NCI-H187 treated with DMSO at 0.1 percent for 48 hours (cell line): ENCODE measurements around the gene TSPAN5.

Source experiments
- DNase-seq: peaks from one replicate; lab custom pipeline; 2025; lab: John Stamatoyannopoulos, UW

Gene TSPAN5

DNA sequence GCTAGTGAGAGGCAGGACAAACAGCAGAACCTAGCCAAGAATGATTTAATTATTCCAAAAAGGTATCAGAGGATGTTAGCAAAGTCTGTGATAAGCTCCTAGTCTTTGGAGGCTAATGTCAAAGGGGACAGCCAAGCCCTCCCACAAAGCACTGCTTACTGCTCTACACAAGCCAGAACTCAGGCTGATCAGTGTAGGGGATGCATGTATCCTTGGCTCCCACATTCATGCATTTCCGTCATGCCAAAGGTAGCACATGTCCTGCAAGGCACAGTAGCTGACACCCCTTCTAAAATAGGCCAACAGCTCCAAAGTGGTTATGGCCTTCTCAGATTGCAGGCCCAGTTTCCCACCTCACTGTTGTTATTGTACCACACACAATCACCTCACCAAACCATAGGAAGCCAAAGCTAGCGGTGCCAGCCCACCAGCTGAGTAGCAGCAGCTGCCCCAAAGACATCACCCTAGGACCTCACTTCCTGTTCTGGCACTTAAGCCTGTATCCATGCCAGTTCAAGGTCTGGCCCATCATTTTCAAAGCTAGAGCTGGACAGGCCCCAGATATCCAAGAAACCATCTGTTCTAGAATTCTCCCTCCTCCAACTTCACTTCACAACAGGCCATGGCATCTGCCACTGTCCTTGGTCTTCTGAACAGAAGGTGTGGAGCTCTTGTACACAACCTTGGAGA is 40.9 kb downstream of the TSPAN5 start:
- no peak for DNase-seq

DNA sequence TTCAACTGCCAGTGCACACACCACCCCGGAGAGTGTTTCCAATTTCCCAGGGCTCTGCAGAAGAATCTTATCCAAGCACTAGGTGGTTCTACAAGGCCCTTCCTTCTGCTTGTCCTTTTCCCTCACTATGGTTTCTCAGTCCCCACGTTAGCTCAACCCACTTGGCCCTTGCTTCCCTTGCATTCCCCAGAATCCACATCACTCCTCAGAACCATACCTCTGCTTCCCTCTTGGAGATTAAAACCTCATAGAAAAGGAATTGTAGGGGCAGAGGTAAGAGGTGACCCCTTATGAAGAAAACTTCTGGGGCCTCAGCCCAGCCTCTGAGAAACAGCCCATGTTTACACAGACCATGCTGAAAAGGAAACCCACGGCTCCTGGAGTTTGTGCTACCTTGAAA is 42.4 kb downstream of the TSPAN5 start:
- no peak for DNase-seq

DNA sequence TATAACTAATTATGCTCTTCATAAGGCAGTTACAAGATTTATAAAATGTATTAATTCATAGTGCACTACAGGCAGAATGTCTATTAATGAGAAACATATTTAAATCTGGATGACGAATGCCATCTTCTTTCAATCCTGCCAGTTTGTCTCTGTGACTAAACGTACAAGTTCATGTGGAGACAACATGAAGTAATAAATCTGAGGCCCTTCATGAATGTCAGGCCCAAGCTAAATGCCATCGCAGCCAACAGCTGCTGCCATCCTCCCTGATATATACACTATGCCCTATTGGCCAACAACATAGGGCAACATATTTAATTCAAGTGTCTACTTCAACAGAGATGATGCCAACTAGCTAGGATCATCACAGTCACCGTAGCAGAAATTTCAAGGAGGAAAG is 43.7 kb downstream of the TSPAN5 start:
- DNase-seq = no peak

DNA sequence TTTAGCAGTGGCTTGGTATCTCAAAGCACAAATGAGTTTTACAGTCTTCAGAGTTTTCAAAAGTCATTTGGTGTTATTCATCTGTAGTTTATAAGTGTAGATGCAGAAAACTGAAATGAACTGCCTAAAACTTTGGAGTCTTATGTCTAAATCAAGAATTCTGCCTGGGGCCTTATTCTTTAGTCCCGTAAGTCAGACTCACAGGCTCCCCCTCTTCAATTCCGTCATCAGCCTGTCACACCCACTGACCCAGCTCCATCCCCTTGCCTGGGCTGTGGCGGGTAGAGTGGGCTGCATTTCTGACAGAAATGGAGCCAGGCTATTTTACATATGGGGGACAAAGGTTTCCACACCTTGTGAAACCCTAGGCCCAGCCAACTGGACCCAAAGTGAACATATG is 44.3 kb downstream of the TSPAN5 start:
- no peak for DNase-seq

DNA sequence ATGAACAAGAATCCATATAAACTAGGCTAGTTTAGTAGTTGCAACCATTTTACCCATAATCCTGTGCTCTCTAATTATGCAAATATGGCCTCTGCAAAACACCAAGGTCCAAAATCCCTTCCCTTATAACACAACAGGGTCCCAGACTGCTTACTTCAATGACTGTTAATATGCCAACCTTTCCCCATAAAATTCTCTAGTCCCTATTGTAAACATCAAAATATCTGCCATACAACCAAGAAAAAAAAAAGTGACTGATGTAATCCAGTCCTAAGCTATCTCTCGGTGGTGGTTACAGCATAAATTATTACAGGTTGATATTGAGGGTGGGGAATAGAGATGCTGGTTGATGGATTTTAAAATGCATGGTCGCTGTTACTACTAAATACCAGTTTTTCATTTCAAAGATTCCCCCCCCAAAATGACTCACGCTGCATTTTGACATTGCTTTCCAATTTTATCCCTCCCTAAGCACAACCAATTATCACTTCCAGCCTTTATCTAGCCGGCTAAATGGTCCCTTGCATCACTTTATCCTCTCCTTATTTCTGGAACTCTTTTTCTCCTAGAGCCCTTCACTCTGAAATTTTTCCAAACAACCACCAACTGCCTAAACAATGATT is 44.8 kb downstream of the TSPAN5 start:
- DNase-seq = no peak

DNA sequence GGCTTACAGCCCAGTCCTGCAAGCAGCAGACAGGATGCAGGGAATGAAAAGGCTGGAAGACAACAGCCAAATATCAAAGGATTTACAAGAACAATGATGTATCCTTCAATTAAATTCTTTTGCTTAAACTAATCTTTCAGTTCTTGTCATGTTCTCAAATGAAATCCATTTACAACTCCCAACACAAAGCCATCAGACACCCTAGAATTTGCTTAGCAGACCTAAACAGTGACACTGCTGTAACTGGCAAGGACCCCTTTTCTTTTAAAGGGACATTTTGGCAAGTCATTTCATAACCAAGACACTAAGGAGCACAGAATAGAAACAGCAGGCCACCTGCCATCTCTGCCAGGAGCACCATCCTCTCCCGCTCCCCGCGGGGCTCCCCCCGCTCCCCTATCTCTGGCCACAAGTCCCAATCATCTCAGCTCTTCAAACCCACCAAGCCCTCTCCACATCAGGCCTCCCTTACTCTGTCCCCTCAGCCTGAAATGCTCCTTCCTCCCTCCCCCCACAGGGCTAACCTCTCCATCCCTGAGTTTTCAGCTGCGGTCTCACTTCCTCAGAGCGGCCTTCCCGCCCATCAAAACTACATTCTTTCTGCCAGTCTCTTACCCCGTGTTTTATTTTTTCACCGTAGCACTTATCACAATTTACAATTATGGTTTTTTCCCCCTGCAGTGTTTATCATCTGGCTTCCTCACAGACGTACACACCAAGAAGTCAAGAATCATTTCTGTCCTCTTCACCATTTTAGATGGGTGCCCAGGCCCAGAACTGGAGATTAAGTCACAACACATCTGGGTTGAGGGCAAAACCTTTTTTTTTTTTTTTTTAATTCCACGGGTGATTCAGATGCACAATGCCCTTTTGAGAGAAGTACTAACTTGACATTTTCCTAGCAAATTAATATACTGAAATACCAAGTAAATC is 45.8 kb downstream of the TSPAN5 start:
- no peak for DNase-seq

DNA sequence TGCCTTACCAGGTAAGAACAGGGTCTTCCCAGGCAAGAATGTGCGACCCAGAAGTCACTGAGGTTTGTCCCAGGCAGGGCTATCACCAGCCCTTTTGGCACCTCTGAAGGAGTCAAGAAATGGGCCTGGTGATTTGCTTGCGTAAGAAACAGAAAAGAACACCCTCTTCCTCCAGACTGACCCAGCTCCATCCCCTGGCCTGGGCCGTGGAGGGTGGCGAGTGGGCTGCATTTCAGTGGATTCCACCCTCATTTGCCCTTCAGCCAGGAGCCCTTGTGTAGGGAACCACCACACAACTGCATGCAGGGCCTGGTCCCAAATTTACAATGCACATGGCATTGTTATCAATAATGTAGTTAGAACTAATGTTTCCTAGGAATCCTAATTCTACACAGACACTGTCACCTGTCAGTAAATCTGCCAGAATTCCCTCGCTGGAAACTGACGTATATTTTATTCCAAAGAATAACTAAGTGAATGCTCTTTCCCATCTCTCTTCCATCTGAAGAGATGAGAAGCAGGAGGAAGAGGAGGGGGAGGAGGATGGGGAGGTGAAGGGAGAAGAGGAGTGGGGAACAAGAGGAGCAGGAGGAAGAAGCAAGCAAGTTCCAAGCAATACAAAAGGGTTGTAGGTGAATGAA is 46.6 kb downstream of the TSPAN5 start:
- no peak for DNase-seq

DNA sequence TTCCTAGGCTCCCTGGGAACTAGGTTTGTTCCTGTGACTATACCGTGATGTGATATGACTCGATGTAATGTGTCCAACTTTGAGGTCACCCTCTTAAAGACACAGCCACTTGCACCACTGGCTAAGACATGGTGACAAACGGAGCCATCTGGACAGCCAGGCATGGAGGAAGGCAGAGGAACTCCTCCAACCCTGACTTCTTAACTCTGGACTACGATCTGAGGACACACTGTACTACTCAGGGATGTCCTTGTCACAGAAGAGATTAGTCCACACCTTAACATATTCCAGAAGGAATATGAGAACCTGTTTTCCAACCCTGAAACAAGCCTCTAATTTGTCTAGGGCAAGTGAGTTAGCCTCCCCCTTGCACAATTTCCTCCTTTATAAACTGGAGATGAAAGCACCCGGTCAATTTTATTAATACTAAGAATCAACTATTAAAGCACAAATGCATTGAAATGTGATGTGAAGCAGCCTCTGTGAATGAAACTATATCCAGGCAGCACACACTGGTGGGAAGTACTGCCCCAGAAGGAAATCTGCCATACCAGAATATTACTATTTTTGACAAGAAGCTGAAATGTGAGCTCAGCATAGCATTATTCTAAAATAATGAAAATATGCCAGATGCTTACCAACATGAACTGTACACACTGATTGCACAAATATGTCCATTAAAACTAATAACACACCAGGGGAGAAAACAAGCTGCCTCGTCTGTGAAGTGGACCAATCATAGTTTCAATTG is 47.3 kb downstream of the TSPAN5 start:
- DNase-seq = no peak

DNA sequence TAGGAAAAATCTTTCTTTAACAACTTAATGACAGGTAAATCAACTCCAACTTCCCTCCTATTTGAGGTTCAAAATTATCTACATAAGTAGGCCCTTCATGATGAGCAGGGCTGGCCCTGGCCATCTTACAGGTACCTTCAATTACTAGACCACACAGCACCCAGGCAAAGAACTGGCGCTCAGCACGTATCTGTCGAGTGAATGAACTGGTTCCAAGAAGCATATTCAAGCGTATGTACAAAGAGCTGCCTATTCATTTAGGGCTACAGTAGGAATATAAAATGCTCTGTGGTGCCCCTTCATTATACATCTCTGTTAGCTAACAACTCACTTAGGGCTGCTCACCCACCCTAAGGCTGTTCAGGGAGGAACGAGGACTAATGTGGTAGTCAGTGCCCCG is 48.0 kb downstream of the TSPAN5 start:
- DNase-seq = no peak

DNA sequence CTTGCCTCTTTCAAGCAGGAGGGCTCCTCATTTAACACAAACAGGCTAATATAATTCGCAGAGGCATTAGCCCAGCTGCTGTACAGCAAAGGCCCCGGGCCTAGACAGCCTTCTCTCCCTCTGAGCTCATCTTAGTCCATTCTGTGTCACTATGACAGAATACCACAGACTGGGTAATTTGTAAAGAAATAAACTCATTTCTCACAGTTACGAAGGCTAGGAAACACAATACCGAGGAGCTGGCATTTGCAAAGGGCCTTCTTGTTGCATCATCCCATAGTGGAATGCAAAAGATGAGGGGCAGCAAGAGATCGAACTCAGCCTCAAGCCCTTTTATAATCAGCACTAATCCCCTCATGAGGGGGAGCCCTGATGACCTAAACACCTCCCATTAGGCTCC is 48.5 kb downstream of the TSPAN5 start:
- no peak for DNase-seq

DNA sequence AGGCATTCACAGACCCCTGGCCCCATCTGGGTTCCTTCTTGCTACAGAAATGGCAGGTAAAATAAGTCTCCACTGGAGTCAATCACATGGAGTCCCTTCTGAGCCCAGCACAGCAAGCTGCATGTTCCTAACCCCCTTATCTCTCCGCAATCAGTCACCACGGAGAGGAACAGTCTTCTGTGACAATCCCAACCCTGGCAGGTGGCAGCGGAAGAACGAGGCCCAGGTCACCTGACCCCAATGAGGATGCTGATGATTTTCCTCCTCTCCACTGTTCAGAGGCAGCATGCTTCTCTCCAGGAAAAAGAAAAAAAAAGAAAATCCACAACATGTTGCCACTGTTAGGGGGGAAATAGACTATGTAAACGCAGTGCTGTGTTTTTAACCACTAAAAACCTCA is 50.1 kb downstream of the TSPAN5 start:
- no peak for DNase-seq

DNA sequence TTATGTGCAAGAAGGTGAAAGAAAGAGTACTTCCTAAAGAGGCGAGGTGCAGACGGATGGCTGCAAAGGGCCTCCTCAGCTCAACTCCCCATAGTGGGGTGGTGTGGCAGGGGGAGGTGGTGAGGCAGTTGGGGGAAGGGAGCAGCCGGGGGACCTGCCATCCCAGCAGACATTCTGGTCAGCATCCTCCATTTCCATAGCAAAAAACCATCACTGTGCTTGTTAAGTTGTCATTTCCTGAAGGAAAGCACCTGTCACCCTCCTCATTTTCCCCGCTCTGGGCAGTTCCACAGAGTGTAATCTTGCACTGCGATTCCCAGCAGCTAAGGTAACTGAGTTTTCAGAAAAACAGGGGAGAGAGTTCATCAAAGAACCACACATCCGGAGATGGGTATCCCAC is 51.5 kb downstream of the TSPAN5 start:
- DNase-seq = no peak

DNA sequence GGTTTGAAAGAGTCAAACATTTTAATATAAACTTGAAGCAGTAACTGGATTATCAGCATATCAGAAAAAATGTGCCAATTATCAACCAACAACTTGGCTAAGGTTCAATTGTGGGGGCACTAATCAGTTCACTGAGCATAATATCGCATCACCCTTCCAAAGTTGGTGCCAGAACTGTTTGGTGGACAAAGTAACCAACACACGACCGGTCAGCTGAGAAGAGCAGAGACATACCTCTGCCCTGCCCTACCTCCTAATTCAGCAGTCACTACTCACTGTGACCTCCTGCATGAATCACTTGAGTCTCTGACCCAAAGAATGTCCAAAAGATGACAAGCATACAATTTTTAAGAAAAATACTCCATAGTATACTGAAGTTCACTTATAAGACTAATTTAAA is 53.2 kb downstream of the TSPAN5 start:
- DNase-seq = no peak

DNA sequence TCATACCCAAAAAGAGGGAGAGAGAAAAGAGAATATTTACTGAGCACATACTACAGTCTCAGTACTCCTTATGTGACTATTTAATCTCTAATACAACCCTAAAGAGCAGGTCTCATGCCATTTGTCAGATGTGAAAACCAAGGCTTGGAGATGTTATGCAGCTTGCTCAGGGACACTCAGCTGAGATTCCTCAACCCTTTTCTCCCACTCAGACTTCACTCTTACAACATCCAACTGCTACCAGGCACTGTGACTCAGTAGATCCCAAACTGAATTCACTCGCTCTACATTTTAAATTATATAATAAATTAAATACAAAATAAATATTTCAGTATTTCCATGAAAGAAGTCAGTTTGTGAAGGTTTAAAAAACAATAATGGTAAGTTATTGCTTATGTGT is 53.7 kb downstream of the TSPAN5 start:
- DNase-seq = no peak

DNA sequence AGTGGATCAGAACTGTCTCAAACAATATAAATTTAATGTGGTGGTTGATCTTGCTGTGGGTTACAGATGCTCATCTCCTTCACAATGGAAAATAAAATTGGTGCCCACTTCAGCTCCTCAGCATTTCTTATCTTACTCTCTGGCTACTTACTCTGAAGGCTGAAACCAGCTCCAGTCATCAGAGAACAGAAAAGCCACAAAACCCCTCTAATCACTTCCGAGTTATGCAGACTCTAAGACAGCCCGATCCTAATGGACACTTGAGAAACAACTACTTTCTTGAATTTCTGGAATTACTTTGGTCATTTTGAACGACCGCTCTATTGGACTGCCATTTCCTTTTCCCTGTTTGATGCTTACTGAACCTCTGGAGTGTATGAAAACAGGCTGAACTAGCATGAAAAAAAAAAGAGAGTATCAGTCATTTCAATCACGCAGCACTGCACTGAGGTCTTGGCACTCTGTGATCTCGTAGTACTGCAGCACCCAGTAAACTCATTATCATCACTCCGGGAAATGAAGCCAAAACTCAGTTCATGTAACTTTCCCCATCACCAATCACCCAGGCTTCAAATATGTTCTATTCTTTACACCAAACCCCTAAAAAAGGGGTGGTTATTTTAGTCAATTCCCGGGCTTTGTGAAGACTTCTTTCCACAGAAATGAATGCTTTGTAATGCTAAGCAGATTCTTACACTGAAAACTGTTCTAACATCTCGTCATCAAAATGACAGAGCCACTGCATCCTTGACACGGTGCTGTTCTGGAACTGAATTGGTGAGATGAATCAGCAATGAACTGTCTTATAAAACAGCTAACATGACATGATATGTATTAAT is 54.5 kb downstream of the TSPAN5 start:
- DNase-seq = no peak

DNA sequence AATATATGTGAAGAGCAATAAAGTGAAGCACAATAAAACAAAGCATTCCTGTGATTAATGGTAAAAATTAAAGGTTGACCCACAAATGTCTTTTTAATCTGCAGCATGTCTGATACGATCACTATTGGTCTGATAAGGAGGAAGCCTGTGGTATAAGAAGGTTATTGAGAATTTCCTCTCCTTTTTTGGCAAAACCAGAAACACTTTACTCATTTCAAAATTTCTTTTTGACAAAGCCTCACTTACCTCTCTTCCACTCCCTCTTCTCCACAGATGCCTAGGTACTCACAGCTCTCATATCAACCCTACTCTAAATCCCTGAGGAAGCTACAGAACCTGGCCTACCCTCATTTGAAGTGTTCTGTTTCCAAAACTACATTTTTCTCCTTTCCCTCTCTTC is 56.1 kb downstream of the TSPAN5 start:
- no peak for DNase-seq

DNA sequence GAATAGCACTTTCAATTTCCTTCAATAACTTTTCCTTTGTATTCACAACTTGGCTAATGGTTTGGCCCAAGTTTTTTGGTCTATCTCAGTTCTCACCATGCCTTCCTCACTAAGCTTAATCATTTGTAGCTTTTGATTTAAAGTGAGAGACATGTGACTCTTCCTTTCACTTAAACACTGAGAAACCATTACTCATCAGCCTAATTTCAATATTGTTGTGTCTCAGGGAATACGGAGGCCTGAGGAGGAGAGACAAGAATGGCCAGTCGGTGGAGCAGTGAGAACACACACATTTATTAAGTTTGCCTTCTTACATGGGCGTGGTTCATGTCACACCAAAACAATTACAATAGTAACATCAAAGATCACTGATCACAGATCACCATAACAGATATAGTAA is 56.7 kb downstream of the TSPAN5 start:
- DNase-seq = no peak

DNA sequence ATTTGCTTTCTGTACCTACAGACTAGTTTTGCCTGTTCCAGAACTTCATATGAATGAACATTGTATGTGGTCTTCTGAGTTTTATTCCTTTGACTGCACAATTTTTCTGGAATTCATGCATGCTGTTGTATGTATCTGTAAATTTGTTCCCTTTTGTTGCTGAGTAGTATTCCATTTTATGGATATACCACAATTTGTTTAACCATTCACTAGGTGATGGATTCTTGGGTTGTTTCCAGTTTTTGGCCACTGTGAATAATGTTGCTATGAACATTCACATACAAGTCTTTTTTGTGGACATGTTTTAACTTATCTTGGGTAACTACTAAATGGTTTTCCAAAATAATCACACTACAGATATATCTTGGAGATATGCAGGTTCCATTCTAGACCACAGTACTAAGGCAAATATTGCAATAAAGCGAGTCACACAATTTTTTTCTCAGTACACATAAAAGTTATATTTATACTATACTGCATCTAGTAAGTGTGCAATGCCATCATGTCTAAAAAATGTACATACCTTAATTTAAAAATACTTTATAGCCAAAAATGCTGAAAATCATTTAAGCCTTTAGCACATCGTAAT is 58.7 kb downstream of the TSPAN5 start:
- DNase-seq = no peak

DNA sequence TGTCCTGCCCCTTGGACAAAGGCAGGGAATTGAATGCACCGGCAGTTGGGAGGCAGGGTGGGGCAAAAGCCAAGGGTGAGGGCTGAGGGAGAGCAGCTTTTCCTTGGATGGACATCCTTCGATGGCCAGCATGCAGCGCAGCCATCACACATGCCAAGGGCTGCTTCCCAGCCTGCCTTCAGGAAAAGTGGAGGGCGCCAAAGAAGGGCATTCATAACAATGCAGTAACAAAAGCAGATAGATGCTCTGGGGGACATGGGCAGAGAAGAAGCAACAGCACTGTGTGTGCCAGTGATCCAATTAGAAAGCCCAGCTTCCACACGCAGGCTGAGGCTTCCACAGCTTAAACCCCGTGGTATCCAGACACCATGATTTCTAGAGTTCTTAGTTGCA is 71.5 kb downstream of the TSPAN5 start:
- no peak for DNase-seq

DNA sequence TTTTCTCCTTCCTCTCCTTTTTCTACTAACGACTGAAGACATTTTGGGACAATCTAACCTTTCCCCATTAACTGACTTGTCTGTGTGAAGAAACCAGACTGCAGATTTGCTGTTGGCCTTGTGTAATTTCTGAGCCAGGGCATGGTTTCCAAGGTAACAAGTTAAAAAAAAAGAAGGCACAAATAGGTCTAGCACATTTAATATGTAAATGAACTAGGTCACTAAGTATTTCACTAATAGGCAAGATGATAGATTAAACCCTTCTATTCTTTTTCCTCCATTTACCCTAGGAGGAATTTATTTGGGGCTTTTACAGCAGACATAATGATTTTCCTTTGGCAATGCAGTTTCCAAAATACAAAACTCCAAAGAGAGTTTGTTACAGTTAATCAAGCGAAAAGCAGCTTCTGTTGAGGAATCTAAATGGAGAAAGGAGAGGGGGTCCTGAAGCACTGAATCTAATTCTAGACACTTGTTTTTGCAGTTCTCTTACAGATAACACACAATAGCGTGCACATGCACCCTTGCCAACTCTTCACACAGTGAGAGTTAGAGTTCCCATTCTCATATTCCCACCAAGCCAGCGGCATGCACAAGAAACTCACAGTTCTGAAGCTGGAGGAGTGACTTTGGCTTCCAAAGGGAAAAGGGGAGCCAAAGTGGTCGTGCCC is 72.0 kb downstream of the TSPAN5 start:
- DNase-seq = no peak
